Kidney (tissue), 14 donors: ENCODE results near the gene MINDY4. TPM values are rescaled to one million over a fixed set of nuclear protein-coding genes. Genes with fewer than 3 reads are reported as not detected.

Experiments
- DNase-seq, 5 donors: peaks; one replicate each; pipeline ENCODE4 v3.0.0-alpha.2; 2013 to 2020
- FAIRE-seq: peaks from 2 replicates; lab custom pipeline; 2012; peaks lifted over from hg19 to GRCh38; lab: Jason Lieb, UNC
- H3K27ac ChIP-seq, 2 donors: one replicate each; pipeline ENCODE4 v1.7.0; 2013; ENCODE audit warnings: low read depth in 2 of 2, low read length in 2 of 2, inconsistent platforms in 1 of 2
- H3K27me3 ChIP-seq: one replicate; pipeline ENCODE4 v1.7.1; 2013; ENCODE audit warnings: low read length, inconsistent platforms; ENCODE audit not compliant: control insufficient read depth, insufficient read depth
- H3K36me3 ChIP-seq, 3 donors: one replicate each; pipeline versions ENCODE4 v1.7.0 to v1.7.1; 2013; ENCODE audit warnings: low read length in 3 of 3, control low read depth in 1 of 3, inconsistent platforms in 1 of 3; ENCODE audit not compliant: insufficient read depth in 3 of 3, control insufficient read depth in 2 of 3
- H3K4me1 ChIP-seq, 3 donors: one replicate each; pipeline versions ENCODE4 v1.7.0 to v1.7.1; 2013; ENCODE audit warnings: low read length in 3 of 3, inconsistent platforms in 1 of 3, low read depth in 1 of 3; ENCODE audit not compliant: control insufficient read depth in 2 of 3, insufficient read depth in 2 of 3
- H3K4me3 ChIP-seq, 3 donors: one replicate each; pipeline versions ENCODE4 v1.7.0 to v1.8.1; 2013; ENCODE audit warnings: low read length in 3 of 3, control low read depth in 1 of 3, inconsistent platforms in 1 of 3
- H3K9ac ChIP-seq, 3 donors: one replicate each; pipeline versions ENCODE4 v1.7.0 to v1.7.1; 2013; ENCODE audit warnings: low read length in 3 of 3, control low read depth in 1 of 3, inconsistent platforms in 1 of 3
- H3K9me3 ChIP-seq, 3 donors: one replicate each; pipeline versions ENCODE4 v1.7.0 to v1.7.1; 2013; ENCODE audit warnings: low read length in 3 of 3, control low read depth in 1 of 3, inconsistent platforms in 1 of 3; ENCODE audit not compliant: control insufficient read depth in 2 of 3, insufficient read depth in 1 of 3
- CTCF ChIP-seq: IDR thresholded peaks from 3 replicates; pipeline ENCODE4 v1.5.1; 2012; ENCODE audit warnings: mild to moderate bottlenecking, moderate library complexity, borderline replicate concordance; ENCODE audit not compliant: insufficient read depth; ENCODE audit errors: extremely low read depth
- intact Hi-C: fragments of 100-400 bp; cut with DNase I; formaldehyde crosslinking; loops from one replicate; pipeline ENCODE4 v1.11.1; 2022
- polyA plus RNA-seq: library from polyadenylated mRNA; stranded (reverse); fragments of 350-450 nt; fragmentation: Illumina TruSeq; extraction: RNeasy Lipid Tissue Mini Kit (QIAGEN cat#74804); gene quantifications from one replicate; pipeline ENCODE4 v1.2.3, GENCODE V29; 2014; ENCODE audit warnings: low read depth, low replicate concordance; ENCODE audit not compliant: insufficient read depth
- total RNA-seq: library from RNA; stranded (reverse); fragmentation: NEBNext Ultra II Directional; extraction: Animal tissue kit (Norgen Biotek cat#: 25700); gene quantifications from one replicate; pipeline ENCODE4 v1.2.1, GENCODE V29; 2021
- donor health status: control.
- donor health status: control.
- donor health status: control.
- donor health status: control.
- donor health status: control.
- donor health status: DM: yes; HTN: yes; CAD: no.
- donor health status: Normal renal cell carcinoma (clear cell type).

Gene MINDY4
- total and polyA plus RNA-seq, 2 donors from 2014 or later, result 5.3 to 15.3 TPM

DNA sequence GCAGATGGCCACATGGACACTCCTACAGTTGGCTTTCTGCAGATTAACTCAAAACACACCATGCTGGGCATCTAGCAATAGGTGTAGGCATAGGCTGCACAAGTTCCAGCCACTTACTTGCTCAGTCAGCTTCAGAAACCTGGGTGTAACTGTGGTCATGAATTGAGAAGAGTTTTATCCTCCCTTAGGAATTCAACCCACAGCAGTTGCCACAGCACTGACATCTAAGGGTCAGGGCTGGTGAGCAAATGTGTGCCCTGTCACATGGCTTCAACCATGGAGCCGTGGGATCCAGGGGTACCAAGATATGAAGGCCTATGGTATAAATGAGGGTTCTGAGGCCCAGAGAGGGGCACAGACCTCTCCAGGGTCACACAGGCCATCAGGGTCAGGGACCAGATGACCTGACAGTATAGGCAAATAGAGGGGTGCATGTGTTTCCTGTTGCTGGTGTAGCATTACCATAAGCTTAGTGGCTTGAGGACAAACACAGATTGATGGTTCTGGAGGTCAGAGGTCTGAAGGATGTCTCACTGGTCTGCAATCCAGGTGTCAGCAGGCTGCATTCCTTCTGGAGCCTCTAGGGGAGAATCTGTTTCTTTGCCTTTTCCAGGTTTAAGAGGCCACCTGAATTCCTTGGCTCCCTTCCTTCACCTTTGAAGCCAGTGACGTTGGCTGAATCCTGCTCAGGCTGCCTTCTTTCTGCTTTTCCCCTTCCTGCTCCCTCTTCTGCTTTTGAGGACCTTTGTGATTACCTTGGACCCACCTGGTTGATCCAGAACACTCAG lies 24.1 kb downstream of the MINDY4 start:
- peak overlapping the region; percentile 54 to 75 for H3K27ac ChIP-seq
- peak in 3 of 5 donors; percentile 42 to 68 (median 52) for DNase-seq

GRCh38 chr7:30796105-30796869 lies 25.1 kb downstream of the MINDY4 start:
- intact Hi-C loops, result loop anchor here (10.0 kb wide), 2 partner anchors 179 to 329 kb away; no protein-coding TSS in a partner anchor
- no peak overlapping the region for H3K4me3 ChIP-seq
- no peaks in the 10 kb centered on the region for H3K9me3 ChIP-seq
- peak overlapping the region; percentile 54 to 83 for H3K27ac ChIP-seq
- no peaks in the 10 kb centered on the region for H3K27me3 ChIP-seq
- no peak for TF ChIP-seq CTCF
- peaks cover 0 to 2% (median 0%) of the 10 kb centered on the region in 3 donors for H3K36me3 ChIP-seq
- H3K9ac ChIP-seq, result peak overlapping the region in 1 of 3 donors; percentile 20
- FAIRE-seq (no peak), DNase-seq (peak in 1 of 5 donors; percentile 64)
- peaks cover 10 to 40% (median 31%) of the 10 kb centered on the region in 3 donors for H3K4me1 ChIP-seq

More for the DNA sequence above, 24.1 kb downstream of the MINDY4 start:
- H3K36me3 ChIP-seq, result peaks cover 0 to 3% (median 0%) of the 10 kb centered on the region in 3 donors
- no peaks in the 10 kb centered on the region for H3K27me3 ChIP-seq
- no peak overlapping the region for H3K4me3 ChIP-seq
- FAIRE-seq, result no peak
- peak overlapping the region in 1 of 3 donors; percentile 20 for H3K9ac ChIP-seq
- intact Hi-C loops, result loop anchor here (10.0 kb wide), 2 partner anchors 179 to 329 kb away; no protein-coding TSS in a partner anchor
- TF ChIP-seq CTCF, result no peak
- H3K4me1 ChIP-seq, result peaks cover 10 to 40% (median 31%) of the 10 kb centered on the region in 3 donors
- no peaks in the 10 kb centered on the region for H3K9me3 ChIP-seq

- no peaks in the 10 kb centered on the region for H3K27me3 ChIP-seq
- FAIRE-seq, result no peak
- TF ChIP-seq CTCF, result no peak
- H3K4me1 ChIP-seq, result peaks cover 10 to 40% (median 31%) of the 10 kb centered on the region in 3 donors
- H3K4me3 ChIP-seq, result no peak overlapping the region
- H3K9me3 ChIP-seq, result no peaks in the 10 kb centered on the region
- H3K36me3 ChIP-seq, result no peaks in the 10 kb centered on the region
- peak overlapping the region; percentile 26 to 83 for H3K27ac ChIP-seq
- intact Hi-C loops, result loop anchor here (10.0 kb wide), 2 partner anchors 177 to 327 kb away; no protein-coding TSS in a partner anchor
- DNase-seq, result peak in 3 of 5 donors; percentile 35 to 64 (median 39)
- H3K9ac ChIP-seq, result peak overlapping the region in 1 of 3 donors; percentile 2
Measured at GRCh38 chr7:30797176-30798040, 26.2 kb downstream of the MINDY4 start.
